ENCODE results near the gene APBA2. TPM values are rescaled to one million over a fixed set of nuclear protein-coding genes. Genes with fewer than 3 reads are reported as not detected.

Gene APBA2
- total RNA-seq, 2 experiments from 2014 or later: not detected

- intact Hi-C loops (cut with micrococcal nuclease; ENCODE audit: unreplicated experiment): no loop called here
- TF ChIP-seq EZH2phosphoT487 (IDR thresholded peaks at IDR 0.05; ENCODE audit: borderline replicate concordance, low read depth, low read length): no peak
- TF ChIP-seq, protein P1, sequence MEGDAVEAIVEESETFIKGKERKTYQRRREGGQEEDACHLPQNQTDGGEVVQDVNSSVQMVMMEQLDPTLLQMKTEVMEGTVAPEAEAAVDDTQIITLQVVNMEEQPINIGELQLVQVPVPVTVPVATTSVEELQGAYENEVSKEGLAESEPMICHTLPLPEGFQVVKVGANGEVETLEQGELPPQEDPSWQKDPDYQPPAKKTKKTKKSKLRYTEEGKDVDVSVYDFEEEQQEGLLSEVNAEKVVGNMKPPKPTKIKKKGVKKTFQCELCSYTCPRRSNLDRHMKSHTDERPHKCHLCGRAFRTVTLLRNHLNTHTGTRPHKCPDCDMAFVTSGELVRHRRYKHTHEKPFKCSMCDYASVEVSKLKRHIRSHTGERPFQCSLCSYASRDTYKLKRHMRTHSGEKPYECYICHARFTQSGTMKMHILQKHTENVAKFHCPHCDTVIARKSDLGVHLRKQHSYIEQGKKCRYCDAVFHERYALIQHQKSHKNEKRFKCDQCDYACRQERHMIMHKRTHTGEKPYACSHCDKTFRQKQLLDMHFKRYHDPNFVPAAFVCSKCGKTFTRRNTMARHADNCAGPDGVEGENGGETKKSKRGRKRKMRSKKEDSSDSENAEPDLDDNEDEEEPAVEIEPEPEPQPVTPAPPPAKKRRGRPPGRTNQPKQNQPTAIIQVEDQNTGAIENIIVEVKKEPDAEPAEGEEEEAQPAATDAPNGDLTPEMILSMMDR (conservative IDR thresholded peaks at IDR 0.05; ENCODE audit: low read length): no peak
These were observed 146.5 kb downstream of the APBA2 start for GRCh38 chr15:29032229-29032625.

DNA sequence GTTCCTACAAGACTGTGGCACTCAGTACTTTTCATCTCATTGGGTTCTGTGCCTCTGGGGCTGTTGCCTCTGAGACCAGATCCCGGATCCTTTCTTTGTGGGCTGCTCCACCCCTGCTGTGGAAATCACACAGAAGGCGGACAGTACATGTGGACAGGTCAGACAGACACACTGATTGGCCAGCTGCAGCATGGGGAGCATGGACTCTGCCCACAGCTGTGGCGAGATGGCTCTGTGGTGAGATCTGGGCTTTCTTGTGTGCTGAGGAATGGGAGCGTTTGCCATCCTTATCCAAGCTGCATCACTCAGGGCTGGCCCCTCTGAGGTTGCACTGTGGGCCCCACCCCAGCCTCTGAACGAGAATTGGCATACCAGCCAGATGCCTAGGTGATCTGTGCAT, 147.0 kb downstream of the APBA2 start:
- no peak overlapping the region for H2AFZ ChIP-seq (ENCODE audit: low read length)
- H3K4me1 ChIP-seq (ENCODE audit: insufficient read depth, low read length, poor library complexity, severe bottlenecking): no peaks in the 10 kb centered on the region
- H3K9me2 ChIP-seq (ENCODE audit: insufficient read depth, low read length): no peaks in the 10 kb centered on the region
- H3K4me2 ChIP-seq (ENCODE audit: low read length): no peak overlapping the region
- no TSS peak for BruUV-seq (replicated peaks)
- no peaks in the 10 kb centered on the region for H3K36me3 ChIP-seq (ENCODE audit: insufficient read depth, low read length)
- H3K27ac ChIP-seq (ENCODE audit: low read depth, low read length, poor library complexity, severe bottlenecking): no peak overlapping the region
- CTCF ChIA-PET (ENCODE audit: unreplicated experiment): no interaction called here
- no peaks in the 10 kb centered on the region for H3K79me2 ChIP-seq (ENCODE audit: insufficient read depth, low read depth, low read length)
- no peaks in the 10 kb centered on the region for H3K9me3 ChIP-seq (ENCODE audit: low read length)
- TF ChIP-seq EZH2phosphoT487 (IDR thresholded peaks at IDR 0.05; ENCODE audit: borderline replicate concordance, low read depth, low read length): no peak
- TF ChIP-seq, protein P1 (conservative IDR thresholded peaks at IDR 0.05; ENCODE audit: low read length): no peak
- intact Hi-C loops (cut with micrococcal nuclease; ENCODE audit: unreplicated experiment): no loop called here
- POLR2A ChIA-PET: no interaction called here
- H3K4me3 ChIP-seq (ENCODE audit: low read depth, low read length, poor library complexity, severe bottlenecking): no peak overlapping the region
- DNase-seq (ENCODE audit: low spot score): no peak
- H4K20me1 ChIP-seq (ENCODE audit: insufficient read depth, low read length): no peaks in the 10 kb centered on the region

More at GRCh38 chr15:29032229-29032625, 146.5 kb downstream of the APBA2 start:
- CTCF ChIA-PET (ENCODE audit: unreplicated experiment): no interaction called here
- Histone ChIP-seq H3K27ac (ENCODE audit: low read depth, low read length, poor library complexity, severe bottlenecking) (no peak overlapping the region), H3K36me3 (ENCODE audit: insufficient read depth, low read length) (no peaks in the 10 kb centered on the region), H3K4me2 (ENCODE audit: low read length) (no peak overlapping the region), H3K9me2 (ENCODE audit: insufficient read depth, low read length) (no peaks in the 10 kb centered on the region), H3K79me2 (ENCODE audit: insufficient read depth, low read depth, low read length) (no peaks in the 10 kb centered on the region), H2AFZ (ENCODE audit: low read length) (no peak overlapping the region), H3K4me3 (ENCODE audit: low read depth, low read length, poor library complexity, severe bottlenecking) (no peak overlapping the region), H4K20me1 (ENCODE audit: insufficient read depth, low read length) (no peaks in the 10 kb centered on the region), H3K9me3 (ENCODE audit: low read length) (no peaks in the 10 kb centered on the region), H3K4me1 (ENCODE audit: insufficient read depth, low read length, poor library complexity, severe bottlenecking) (no peaks in the 10 kb centered on the region)
- POLR2A ChIA-PET: no interaction called here
- DNase-seq (ENCODE audit: low spot score): no peak
- BruUV-seq (replicated peaks): no TSS peak

- no TSS peak for BruUV-seq (replicated peaks)
- POLR2A ChIA-PET: interaction anchor here (0.6 to 0.7 kb wide), 2 partner anchors 316 to 925 kb away, joined by 3 to 5 read pairs; no protein-coding TSS in a partner anchor
- no peak for DNase-seq (ENCODE audit: low spot score)
- intact Hi-C loops (cut with micrococcal nuclease; ENCODE audit: unreplicated experiment): no loop called here
- CTCF ChIA-PET (ENCODE audit: unreplicated experiment): no interaction called here
- H3K79me2 ChIP-seq (ENCODE audit: insufficient read depth, low read depth, low read length): no peaks in the 10 kb centered on the region
- H3K9me3 ChIP-seq (ENCODE audit: low read length): no peaks in the 10 kb centered on the region
- H2AFZ ChIP-seq (ENCODE audit: low read length): no peak overlapping the region
- H3K27ac ChIP-seq (ENCODE audit: low read depth, low read length, poor library complexity, severe bottlenecking): no peak overlapping the region
- no peak overlapping the region for H3K4me3 ChIP-seq (ENCODE audit: low read depth, low read length, poor library complexity, severe bottlenecking)
- H3K4me1 ChIP-seq (ENCODE audit: insufficient read depth, low read length, poor library complexity, severe bottlenecking): no peaks in the 10 kb centered on the region
- H3K4me2 ChIP-seq (ENCODE audit: low read length): no peak overlapping the region
- no peaks in the 10 kb centered on the region for H4K20me1 ChIP-seq (ENCODE audit: insufficient read depth, low read length)
- TF ChIP-seq, protein P1 (conservative IDR thresholded peaks at IDR 0.05; ENCODE audit: low read length): no peak
- no peak for TF ChIP-seq EZH2phosphoT487 (IDR thresholded peaks at IDR 0.05; ENCODE audit: borderline replicate concordance, low read depth, low read length)
- no peaks in the 10 kb centered on the region for H3K9me2 ChIP-seq (ENCODE audit: insufficient read depth, low read length)
- no peaks in the 10 kb centered on the region for H3K36me3 ChIP-seq (ENCODE audit: insufficient read depth, low read length)
These were observed 148.4 kb downstream of the APBA2 start for GRCh38 chr15:29034151-29034550.

Data from OCI-LY7 (cell line).